Forelimb muscle (tissue), 1 donor: ENCODE data around the gene DHRS13. TPM values are rescaled to one million over a fixed set of nuclear protein-coding genes. Genes with fewer than 3 reads are reported as not detected.
"Not testable (repeated sequence)": the region's sequence is repeated elsewhere in the genome, so short reads cannot be mapped to it uniquely, and the experiment has no call there.

ENCODE experiments used
- DNase-seq: peaks from one replicate; pipeline ENCODE4 v3.0.0-alpha.2; 2013; ENCODE audit warnings: low read depth
- polyA plus RNA-seq: library from polyadenylated mRNA; unstranded; fragments of 120-200 nt; gene quantifications from one replicate; pipeline ENCODE4 v1.2.1, GENCODE V29; 2013; ENCODE audit not compliant: insufficient read length

The DHRS13 gene
- polyA plus RNA-seq, 1 donor, result 2.8 TPM

GRCh38 chr17:28903546-28903841 lies 615 bp upstream of the DHRS13 start:
- DNase-seq, result not testable (repeated sequence)

- DNase-seq, result no peak
These were observed 737 bp downstream of the DHRS13 start for GRCh38 chr17:28901866-28902818.

GRCh38 chr17:28900986-28901726 lies 1.7 kb downstream of the DHRS13 start:
- DNase-seq, result no peak

- DNase-seq, result no peak
These were observed 3.6 kb downstream of the DHRS13 start for GRCh38 chr17:28899212-28899815.

GRCh38 chr17:28898527-28898955 lies 4.3 kb downstream of the DHRS13 start:
- DNase-seq, result no peak

GRCh38 chr17:28897769-28898526 lies 4.9 kb downstream of the DHRS13 start:
- DNase-seq, result no peak

- DNase-seq, result no peak
These were observed 5.8 kb downstream of the DHRS13 start, which contains the start of gene FLOT2 for GRCh38 chr17:28896884-28897768. FLOT2 (minus strand) TSS chr17:28897733; CDS start chr17:28897574, 159 bp downstream.

- DNase-seq, result no peak
These were observed 6.4 kb downstream of the DHRS13 start for GRCh38 chr17:28896491-28896883.

GRCh38 chr17:28895794-28896447 lies 7.0 kb downstream of the DHRS13 start:
- no peak for DNase-seq

GRCh38 chr17:28893248-28894183 lies 9.4 kb downstream of the DHRS13 start:
- not testable (repeated sequence) for DNase-seq

- DNase-seq, result no peak
These were observed 10.9 kb downstream of the DHRS13 start for GRCh38 chr17:28892024-28892423.

- no peak for DNase-seq
These were observed 11.7 kb downstream of the DHRS13 start for GRCh38 chr17:28891201-28891600.

- DNase-seq, result no peak
These were observed 12.9 kb downstream of the DHRS13 start for GRCh38 chr17:28889996-28890395.

GRCh38 chr17:28888832-28889231 lies 14.0 kb downstream of the DHRS13 start:
- DNase-seq, result no peak

GRCh38 chr17:28887871-28888471 lies 14.9 kb downstream of the DHRS13 start:
- DNase-seq, result no peak

- no peak for DNase-seq
These were observed 16.9 kb downstream of the DHRS13 start for GRCh38 chr17:28885951-28886350.

GRCh38 chr17:28885363-28885762 lies 17.5 kb downstream of the DHRS13 start:
- DNase-seq, result no peak

- DNase-seq, result no peak
These were observed 18.7 kb downstream of the DHRS13 start for GRCh38 chr17:28883967-28884702.
